ENCODE data around the gene CLEC16A. TPM values are rescaled to one million over a fixed set of nuclear protein-coding genes. Genes with fewer than 3 reads are reported as not detected.
A peak's percentile ranks its signal among the peaks of the same experiment; 100 is the strongest.

CLEC16A gene
- total RNA-seq, 4 donors from 2014 or later: 19.9 to 38.3 (median 35.0) TPM

DNA sequence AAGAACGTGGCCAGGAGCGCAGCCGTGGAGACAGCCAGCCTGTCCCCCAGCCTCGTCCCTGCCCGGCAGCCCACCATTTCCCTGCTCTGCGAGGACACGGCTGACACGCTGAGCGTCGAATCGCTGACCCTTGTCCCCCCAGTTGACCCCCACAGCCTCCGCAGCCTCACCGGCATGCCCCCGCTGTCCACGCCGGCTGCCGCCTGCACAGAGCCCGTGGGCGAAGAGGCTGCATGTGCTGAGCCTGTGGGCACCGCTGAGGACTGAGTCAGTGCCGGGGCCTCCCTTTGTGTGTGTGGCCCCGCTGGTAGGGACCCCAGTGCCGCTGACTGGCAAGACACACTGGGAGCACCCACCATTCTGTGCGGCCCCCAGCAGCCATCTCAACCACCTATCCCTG, 234.1 kb downstream of the CLEC16A start:
- Histone ChIP-seq H3K36me3 (peaks cover 0 to 53% of the 10 kb centered on the region in 2 donors), H3K4me1 (peaks cover 0 to 22% (median 0%) of the 10 kb centered on the region in 3 donors), H3K9me3 (no peaks in the 10 kb centered on the region), H3K4me3 (no peak overlapping the region), H3K27ac (no peak overlapping the region), H3K27me3 (no peaks in the 10 kb centered on the region)
- TF ChIP-seq CTCF (IDR thresholded peaks at IDR 0.05) (no peak), POLR2AphosphoS5 (IDR thresholded peaks at IDR 0.05) (no peak), EP300 (IDR thresholded peaks at IDR 0.05) (no peak), POLR2A (IDR thresholded peaks at IDR 0.05) (no peak)
- WGBS, 2 donors (ENCODE audit: low coverage in 1 of 2): 93% methylated on average over 9 of the region's 24 CpGs; no CpG with 5 or more reads in 1 of the 2 donors
- no peak for ATAC-seq

GRCh38 chr16:11179574-11179973, 235.2 kb downstream of the CLEC16A start:
- peaks cover 0 to 22% (median 0%) of the 10 kb centered on the region in 3 donors for H3K4me1 ChIP-seq
- TF ChIP-seq POLR2A (IDR thresholded peaks at IDR 0.05) (no peak), EP300 (IDR thresholded peaks at IDR 0.05) (no peak), POLR2AphosphoS5 (IDR thresholded peaks at IDR 0.05) (no peak), CTCF (IDR thresholded peaks at IDR 0.05) (no peak)
- 97% methylated on average over 5 of the region's 8 CpGs; no CpG with 5 or more reads in 1 of the 2 donors for WGBS, 2 donors (ENCODE audit: low coverage in 1 of 2)
- ATAC-seq: no peak
- H3K9me3 ChIP-seq: no peaks in the 10 kb centered on the region
- no peaks in the 10 kb centered on the region for H3K27me3 ChIP-seq
- H3K4me3 ChIP-seq: no peak overlapping the region
- no peak overlapping the region for H3K27ac ChIP-seq
- peaks cover 0 to 42% of the 10 kb centered on the region in 2 donors for H3K36me3 ChIP-seq

DNA sequence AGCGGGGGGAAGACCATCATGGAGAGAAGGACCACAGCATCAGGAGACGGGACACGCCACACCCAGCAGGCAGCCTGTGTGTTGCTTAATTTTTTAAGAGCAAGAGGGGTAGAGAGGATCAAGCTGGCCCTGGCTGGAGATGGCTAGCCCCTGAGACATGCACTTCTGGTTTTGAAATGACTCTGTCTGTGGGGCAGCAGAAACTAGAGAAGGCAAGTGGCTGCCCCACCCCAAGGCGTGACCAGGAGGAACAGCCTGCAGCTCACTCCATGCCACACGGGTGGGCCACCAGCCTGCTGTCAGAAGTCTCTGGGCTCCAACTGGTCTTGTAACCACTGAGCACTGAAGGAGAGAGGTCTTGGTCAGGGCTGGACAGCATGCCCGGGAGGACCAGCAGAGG, 236.1 kb downstream of the CLEC16A start:
- no peaks in the 10 kb centered on the region for H3K27me3 ChIP-seq
- H3K27ac ChIP-seq: no peak overlapping the region
- no peak for ATAC-seq
- 80 to 94% methylated on average over 1 to 4 of the region's 6 CpGs for WGBS, 2 donors (ENCODE audit: low coverage in 1 of 2)
- H3K4me3 ChIP-seq: no peak overlapping the region
- no peaks in the 10 kb centered on the region for H3K9me3 ChIP-seq
- TF ChIP-seq POLR2A (IDR thresholded peaks at IDR 0.05) (no peak), EP300 (IDR thresholded peaks at IDR 0.05) (no peak), CTCF (IDR thresholded peaks at IDR 0.05) (no peak), POLR2AphosphoS5 (IDR thresholded peaks at IDR 0.05) (no peak)
- H3K4me1 ChIP-seq: peaks cover 0 to 22% (median 0%) of the 10 kb centered on the region in 3 donors
- H3K36me3 ChIP-seq: peaks cover 0 to 37% of the 10 kb centered on the region in 2 donors

GRCh38 chr16:11181242-11181898, 237.0 kb downstream of the CLEC16A start:
- Histone ChIP-seq H3K4me1 (peaks cover 0 to 22% (median 0%) of the 10 kb centered on the region in 3 donors), H3K27me3 (no peaks in the 10 kb centered on the region), H3K36me3 (peaks cover 0 to 37% of the 10 kb centered on the region in 2 donors), H3K27ac (peak overlapping the region in 1 of 4 donors; percentile 9), H3K9me3 (no peaks in the 10 kb centered on the region), H3K4me3 (no peak overlapping the region)
- TF ChIP-seq POLR2AphosphoS5 (IDR thresholded peaks at IDR 0.05) (no peak), CTCF (IDR thresholded peaks at IDR 0.05) (no peak), POLR2A (IDR thresholded peaks at IDR 0.05) (no peak), EP300 (IDR thresholded peaks at IDR 0.05) (no peak)
- 31 to 79% methylated on average over 3 to 5 of the region's 20 CpGs for WGBS, 2 donors (ENCODE audit: low coverage in 1 of 2)
- no peak for ATAC-seq

DNA sequence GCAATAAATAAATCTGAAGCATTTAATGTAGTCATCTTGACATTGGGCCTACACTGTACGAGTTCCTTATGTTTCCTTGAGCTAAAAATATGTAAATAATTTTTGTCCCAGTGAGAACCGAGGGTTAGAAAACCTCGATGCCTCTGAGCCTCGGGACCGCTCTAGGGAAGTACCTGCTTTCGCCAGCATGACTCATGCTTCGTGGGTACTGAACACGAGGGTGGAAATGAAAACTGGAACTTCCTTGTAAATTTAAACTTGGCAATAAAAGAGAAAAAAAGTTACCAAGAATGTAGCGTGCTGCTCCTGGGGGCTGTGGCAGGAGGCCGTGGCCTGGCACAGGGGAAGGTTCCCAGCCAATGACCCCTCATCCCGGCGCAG, 237.5 kb downstream of the CLEC16A start:
- peak overlapping the region in 1 of 4 donors; percentile 9 for H3K27ac ChIP-seq
- no peaks in the 10 kb centered on the region for H3K9me3 ChIP-seq
- TF ChIP-seq EP300 (IDR thresholded peaks at IDR 0.05) (no peak), POLR2A (IDR thresholded peaks at IDR 0.05) (no peak)
- no peaks in the 10 kb centered on the region for H3K27me3 ChIP-seq
- H3K4me3 ChIP-seq: no peak overlapping the region
- H3K36me3 ChIP-seq: peaks cover 0 to 37% of the 10 kb centered on the region in 2 donors
- peaks cover 0 to 22% (median 0%) of the 10 kb centered on the region in 3 donors for H3K4me1 ChIP-seq
- ATAC-seq: peak; percentile 48
- WGBS, 2 donors (ENCODE audit: low coverage in 1 of 2): 47 to 64% methylated on average over 11 to 12 of the region's 12 CpGs

Measured in gastroesophageal sphincter (tissue), 4 donors.